Peyer's patch (tissue), 4 donors: Measurements from ENCODE around the gene MYORG. TPM values are rescaled to one million over a fixed set of nuclear protein-coding genes. Genes with fewer than 3 reads are reported as not detected.
A peak's percentile ranks its signal among the peaks of the same experiment; 100 is the strongest.

Experiments
- DNase-seq, 3 donors: peaks; one replicate each; pipeline ENCODE4 v3.0.0-alpha.2; 2017 to 2019
- H3K27ac ChIP-seq, 4 donors: fragments of 200-600 bp; sonication (generic); one replicate each; pipeline ENCODE4 v1.5.1; 2016 to 2019
- H3K27me3 ChIP-seq, 2 donors: fragments of 200-600 bp; sonication (generic); one replicate each; pipeline ENCODE4 v1.5.1; 2019
- H3K36me3 ChIP-seq, 3 donors: fragments of 200-600 bp; sonication (generic); one replicate each; pipeline ENCODE4 v1.5.1; 2016 to 2019
- H3K4me1 ChIP-seq, 4 donors: fragments of 200-600 bp; sonication (generic); one replicate each; pipeline ENCODE4 v1.5.1; 2016 to 2019
- H3K4me3 ChIP-seq, 4 donors: fragments of 200-600 bp; sonication (generic); 1 replicate in 3 of 4; 2 replicates in 1 of 4; pipeline ENCODE4 v1.5.1; 2016 to 2019; ENCODE audit warnings: mild to moderate bottlenecking in 1 of 4
- H3K9me3 ChIP-seq, 4 donors: fragments of 200-600 bp; sonication (generic); one replicate each; pipeline ENCODE4 v1.5.1; 2016 to 2019; ENCODE audit warnings: mild to moderate bottlenecking in 1 of 4
- CTCF ChIP-seq, 6 experiments: fragments of 450-650 bp in 4 of 6; fragments of 200-600 bp in 2 of 6; sonication (generic) in 1 of 6; IDR thresholded peaks; one replicate each; pipeline ENCODE4 v1.5.1; 2017 to 2019; ENCODE audit warnings: antibody characterized with exemption in 6 of 6, mild to moderate bottlenecking in 3 of 6, moderate library complexity in 1 of 6
- POLR2A ChIP-seq, 2 donors: fragments of 450-650 bp; IDR thresholded peaks; one replicate each; pipeline ENCODE4 v1.5.1; 2017; ENCODE audit warnings: antibody characterized with exemption in 2 of 2, mild to moderate bottlenecking in 2 of 2, moderate library complexity in 2 of 2
- total RNA-seq, 4 donors: library from RNA; depleted of rRNA; stranded (reverse); fragments of >200 nt; gene quantifications; one replicate each; pipeline ENCODE4 v1.1.0, GENCODE V29; 2016

The MYORG gene
- total RNA-seq, 4 donors from 2014 or later, result 7.4 to 97.2 (median 88.3) TPM

GRCh38 chr9:34374339-34374738 lies 2.4 kb downstream of the MYORG start:
- peaks cover 0 to 34% (median 0%) of the 10 kb centered on the region in 3 donors for H3K36me3 ChIP-seq
- no peaks in the 10 kb centered on the region for H3K27me3 ChIP-seq
- no peaks in the 10 kb centered on the region for H3K9me3 ChIP-seq
- peak overlapping the region in 3 of 4 donors; percentile 23 to 92 (median 81) for H3K27ac ChIP-seq
- peak overlapping the region in 2 of 4 donors; percentile 27 to 42 for H3K4me3 ChIP-seq
- H3K4me1 ChIP-seq, result peaks cover 0 to 24% (median 3%) of the 10 kb centered on the region in 4 donors
- DNase-seq, result no peak
- TF ChIP-seq POLR2A (IDR thresholded peaks at IDR 0.05) (no peak), CTCF (IDR thresholded peaks at IDR 0.05) (no peak)

GRCh38 chr9:34373749-34374148 lies 2.9 kb downstream of the MYORG start:
- Histone ChIP-seq H3K27ac (peak overlapping the region in 2 of 4 donors; percentile 81 to 92), H3K36me3 (peaks cover 0 to 34% (median 0%) of the 10 kb centered on the region in 3 donors), H3K4me3 (peak overlapping the region in 1 of 4 donors; percentile 27), H3K27me3 (no peaks in the 10 kb centered on the region), H3K4me1 (peaks cover 0 to 24% (median 3%) of the 10 kb centered on the region in 4 donors), H3K9me3 (no peaks in the 10 kb centered on the region)
- no peak for DNase-seq
- TF ChIP-seq POLR2A (IDR thresholded peaks at IDR 0.05) (no peak), CTCF (IDR thresholded peaks at IDR 0.05) (no peak)

- peaks cover 0 to 22% (median 2%) of the 10 kb centered on the region in 4 donors for H3K4me1 ChIP-seq
- no peak overlapping the region for H3K4me3 ChIP-seq
- DNase-seq, result no peak
- H3K27me3 ChIP-seq, result no peaks in the 10 kb centered on the region
- no peak overlapping the region for H3K27ac ChIP-seq
- no peaks in the 10 kb centered on the region for H3K9me3 ChIP-seq
- TF ChIP-seq CTCF (IDR thresholded peaks at IDR 0.05) (no peak), POLR2A (IDR thresholded peaks at IDR 0.05) (no peak)
- peaks cover 0 to 41% (median 0%) of the 10 kb centered on the region in 3 donors for H3K36me3 ChIP-seq
Measured at GRCh38 chr9:34372467-34373011, 4.2 kb downstream of the MYORG start.

- TF ChIP-seq CTCF (IDR thresholded peaks at IDR 0.05), result no peak
- TF ChIP-seq POLR2A (IDR thresholded peaks at IDR 0.05), result no peak
- Histone ChIP-seq H3K27me3 (no peaks in the 10 kb centered on the region), H3K27ac (no peak overlapping the region), H3K4me3 (no peak overlapping the region), H3K9me3 (no peaks in the 10 kb centered on the region), H3K4me1 (peaks cover 0 to 21% (median 0%) of the 10 kb centered on the region in 4 donors), H3K36me3 (peaks cover 0 to 44% (median 0%) of the 10 kb centered on the region in 3 donors)
- DNase-seq, result no peak
Measured at GRCh38 chr9:34371886-34372466, 4.7 kb downstream of the MYORG start.

- no peak for DNase-seq
- TF ChIP-seq CTCF (IDR thresholded peaks at IDR 0.05) (no peak), POLR2A (IDR thresholded peaks at IDR 0.05) (no peak)
- peak overlapping the region in 3 of 4 donors; percentile 12 to 21 (median 15) for H3K4me3 ChIP-seq
- no peak overlapping the region for H3K27ac ChIP-seq
- H3K9me3 ChIP-seq, result no peaks in the 10 kb centered on the region
- H3K36me3 ChIP-seq, result peaks cover 0 to 44% (median 0%) of the 10 kb centered on the region in 3 donors
- H3K4me1 ChIP-seq, result peaks cover 0 to 19% (median 0%) of the 10 kb centered on the region in 4 donors
- H3K27me3 ChIP-seq, result no peaks in the 10 kb centered on the region
Measured at GRCh38 chr9:34370970-34371880, 5.5 kb downstream of the MYORG start.
